GM21367 (cell line): ENCODE measurements around the gene CACNA1C.

Source experiments
- ATAC-seq: cut with Tn5 transposase; IDR thresholded peaks from one replicate; pipeline ENCODE4 v1.9.1; 2021; ENCODE audit not compliant: unreplicated experiment

The CACNA1C gene

DNA sequence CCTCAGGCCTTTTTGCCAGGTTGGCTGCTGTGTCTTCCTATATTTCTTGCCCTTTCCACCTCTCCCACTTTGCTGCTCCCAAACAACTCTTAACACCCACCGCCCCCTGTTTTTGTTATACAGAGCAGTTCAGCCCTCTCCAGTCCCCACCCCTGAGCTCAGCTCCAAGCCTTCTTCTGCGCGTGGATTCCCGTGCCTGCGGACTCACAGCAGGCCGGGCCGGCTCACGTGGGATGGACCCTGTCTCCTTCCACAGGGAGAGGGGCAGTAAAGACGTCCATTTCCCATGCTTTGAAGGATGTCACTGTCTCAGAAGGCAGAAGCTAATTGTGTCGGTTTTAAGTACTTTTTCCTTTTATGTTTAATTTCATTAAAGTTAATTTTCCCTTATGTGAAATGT is 139.4 kb downstream of the CACNA1C start:
- ATAC-seq, result no peak

DNA sequence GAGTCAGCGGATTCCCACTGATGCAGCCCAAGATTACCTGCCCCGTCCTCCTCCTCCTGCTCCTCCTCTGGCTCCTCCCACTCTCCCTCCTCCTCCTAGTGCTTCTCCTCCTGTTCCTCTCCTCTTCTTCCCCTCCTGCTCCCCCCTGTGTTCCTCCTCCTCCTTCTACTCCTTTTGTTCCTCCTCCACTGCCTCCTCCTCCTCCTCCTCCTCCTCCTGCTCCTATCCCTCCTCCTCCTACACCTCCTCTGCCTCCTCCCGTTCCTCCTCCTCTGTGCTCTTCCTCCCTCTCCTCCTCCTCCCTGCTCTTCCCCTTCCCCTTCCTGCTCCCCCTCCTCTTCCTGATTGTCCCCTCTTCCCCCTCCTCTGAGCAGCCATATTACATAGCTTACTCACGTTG is 141.3 kb downstream of the CACNA1C start:
- no peak for ATAC-seq

DNA sequence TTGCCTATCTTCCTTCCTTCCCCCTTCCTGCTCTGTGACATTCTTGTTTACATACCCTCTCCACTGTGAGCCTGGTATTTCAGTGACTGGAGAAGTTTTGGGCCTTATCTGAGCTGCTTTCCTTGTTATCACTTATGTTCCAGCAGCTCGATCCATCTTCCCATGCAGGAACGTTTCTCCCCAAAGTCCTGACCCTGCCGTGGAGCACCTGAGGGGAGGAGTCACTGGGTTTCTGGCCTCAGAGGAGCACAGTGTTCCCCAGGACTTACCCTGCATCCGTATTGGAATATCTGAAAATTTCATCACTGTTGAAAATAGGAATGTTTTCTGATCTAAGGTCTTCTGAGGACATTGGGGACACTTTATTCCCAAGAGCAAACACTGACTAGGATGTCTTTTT is 141.8 kb downstream of the CACNA1C start:
- no peak for ATAC-seq

DNA sequence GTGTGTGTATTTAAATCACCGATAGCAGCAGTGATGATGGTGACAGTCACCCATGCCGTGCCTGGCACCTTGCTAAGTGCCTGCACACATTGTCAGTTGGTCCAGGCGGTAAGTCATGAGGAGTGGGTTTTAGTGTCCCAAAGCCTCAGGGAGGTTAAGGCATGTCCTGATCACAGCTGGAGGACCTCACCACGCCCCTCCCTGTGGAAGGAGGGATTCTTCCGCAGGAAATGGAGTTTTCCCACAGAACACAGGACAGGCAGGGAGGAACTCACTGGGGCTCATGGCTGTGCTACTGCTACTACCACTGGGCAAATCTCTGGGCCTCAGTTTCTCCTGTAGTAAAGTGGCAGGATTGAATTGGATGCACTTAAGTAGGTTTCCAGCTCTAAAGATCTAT is 142.3 kb downstream of the CACNA1C start:
- ATAC-seq, result no peak

DNA sequence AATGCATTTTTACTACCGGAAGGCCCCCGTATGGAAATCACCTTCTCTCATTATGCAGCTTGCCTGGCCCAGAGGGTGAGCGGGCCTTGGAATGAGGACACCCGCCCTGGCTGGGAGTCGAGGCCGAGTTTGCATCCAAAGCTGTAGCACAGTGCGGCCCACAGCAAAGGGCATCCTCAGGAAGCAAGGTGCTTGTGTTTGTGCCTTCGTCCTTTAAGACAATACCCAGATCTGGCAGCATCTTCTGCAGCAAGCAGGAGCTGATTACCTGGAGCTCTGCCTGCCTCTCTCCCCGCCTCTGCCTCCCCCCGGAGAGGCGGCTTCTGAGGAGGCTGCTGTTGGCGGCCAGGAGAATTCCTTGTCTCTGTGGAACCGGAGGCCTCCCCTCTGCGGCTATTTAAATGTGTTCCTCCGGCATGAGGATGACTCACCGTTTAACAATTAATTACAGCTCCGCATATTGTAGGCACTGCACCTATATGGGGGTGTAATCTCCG is 145.3 kb downstream of the CACNA1C start:
- no peak for ATAC-seq

DNA sequence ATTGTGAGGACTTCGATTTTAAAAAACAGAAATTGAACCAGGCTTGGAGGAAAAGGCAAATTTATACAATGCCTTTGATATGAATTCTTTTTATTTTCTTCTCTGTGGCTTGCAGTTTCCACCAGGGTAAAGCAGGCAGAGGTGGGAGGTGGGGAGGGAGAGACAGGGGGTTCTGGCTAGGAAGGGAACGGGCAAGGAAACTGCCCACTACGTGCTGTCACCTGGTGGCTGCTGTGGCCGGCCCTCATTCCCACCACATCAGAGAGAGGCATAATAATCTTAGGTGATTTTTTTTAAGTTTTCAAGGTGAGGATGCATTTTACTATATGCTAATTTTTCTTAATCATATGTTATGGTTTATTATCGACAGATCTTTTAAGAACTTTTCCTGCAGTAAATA is 145.8 kb downstream of the CACNA1C start:
- ATAC-seq, result no peak

DNA sequence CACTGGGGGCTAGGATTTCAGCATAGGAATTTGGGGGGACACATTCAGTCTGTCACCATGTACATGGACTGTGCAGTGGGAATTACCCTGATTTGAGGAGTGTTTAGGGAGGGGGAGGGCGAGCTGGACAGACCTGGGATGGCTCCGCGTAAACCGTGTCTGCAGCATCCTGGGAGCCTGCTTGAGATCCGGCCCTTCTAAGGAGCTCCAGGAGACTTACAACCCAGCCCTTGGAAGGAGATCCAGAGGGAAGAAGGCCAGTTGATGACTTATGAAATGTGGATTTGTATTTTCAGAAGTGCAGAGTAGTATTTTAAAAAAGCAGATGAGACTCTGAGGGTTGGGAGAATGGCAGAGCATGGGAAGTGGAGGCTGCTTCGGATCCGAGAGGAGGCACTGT is 153.2 kb downstream of the CACNA1C start:
- no peak for ATAC-seq

DNA sequence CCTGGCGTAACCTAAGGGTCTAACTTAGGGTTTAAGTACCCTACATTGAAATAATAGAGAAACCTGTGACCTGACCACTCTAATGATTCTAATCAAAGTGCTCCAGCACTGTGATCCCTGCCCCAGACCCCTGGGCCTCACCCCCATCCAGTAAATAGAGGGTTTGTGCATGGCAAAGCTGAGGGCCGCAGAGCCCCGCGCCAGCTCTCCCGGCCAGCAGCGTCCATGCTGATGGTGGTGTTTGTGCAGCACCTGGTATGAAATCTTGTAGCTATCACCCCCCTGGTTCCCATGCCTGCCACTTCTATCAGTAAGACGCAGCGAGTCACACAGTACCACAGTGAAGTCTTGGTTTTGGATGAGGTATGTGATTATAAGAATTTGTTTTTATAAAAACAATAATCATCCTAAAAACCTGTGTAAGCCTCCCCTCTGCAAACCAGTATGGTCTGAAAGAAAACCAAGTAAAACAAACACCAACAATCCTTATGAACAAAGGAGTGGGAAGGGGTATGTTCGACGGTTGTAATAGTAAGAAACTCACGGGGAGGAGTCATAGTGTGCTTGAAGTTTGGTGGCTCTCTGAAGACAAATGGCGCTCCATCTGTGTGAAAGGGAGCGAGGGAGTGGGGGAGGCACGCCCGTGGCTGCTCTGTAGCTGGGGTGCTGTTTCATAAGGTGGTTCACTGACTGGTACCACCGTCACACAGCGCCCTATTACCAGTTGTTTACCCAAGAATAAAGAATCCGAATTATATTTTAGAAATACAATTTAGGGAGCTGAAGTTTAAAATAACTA is 156.2 kb downstream of the CACNA1C start:
- no peak for ATAC-seq

DNA sequence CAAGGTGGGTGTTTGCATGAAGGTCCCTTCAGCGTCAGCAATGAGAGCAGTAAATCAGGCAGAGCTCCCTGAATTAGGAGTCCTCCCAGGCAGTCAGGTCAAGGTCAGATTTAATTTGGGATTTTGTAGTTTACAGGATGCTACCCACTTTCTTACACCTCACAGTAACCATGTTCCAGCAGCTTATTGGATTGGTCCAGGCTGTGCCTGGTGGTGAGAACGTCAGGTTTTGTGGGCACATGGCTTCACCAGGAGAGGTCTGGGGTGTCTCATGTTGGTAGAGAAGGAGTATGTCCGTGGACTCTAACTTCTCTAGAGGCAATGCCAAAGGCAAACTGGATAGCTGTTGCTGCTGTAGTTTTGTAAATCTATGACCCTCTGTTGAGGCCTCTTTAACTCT is 158.3 kb downstream of the CACNA1C start:
- no peak for ATAC-seq

DNA sequence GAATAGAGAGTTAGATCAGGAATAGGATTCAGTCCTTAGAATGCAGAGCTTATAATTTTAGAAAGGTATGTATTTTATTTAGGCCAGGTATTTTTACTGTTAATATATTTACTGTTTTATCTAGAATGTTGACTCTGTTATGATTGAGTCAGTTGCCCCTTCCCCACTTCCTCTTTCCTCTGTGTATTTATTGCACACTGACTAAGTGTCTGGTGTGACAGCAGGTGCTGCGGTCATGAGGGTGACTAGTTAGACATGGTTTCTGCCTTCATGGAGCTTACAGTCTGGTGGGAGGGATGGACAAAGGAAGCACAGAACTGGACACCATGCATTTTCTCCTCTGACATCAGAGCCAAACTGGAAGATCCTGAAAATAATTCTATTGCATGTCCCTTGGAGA is 159.8 kb downstream of the CACNA1C start:
- ATAC-seq, result no peak

DNA sequence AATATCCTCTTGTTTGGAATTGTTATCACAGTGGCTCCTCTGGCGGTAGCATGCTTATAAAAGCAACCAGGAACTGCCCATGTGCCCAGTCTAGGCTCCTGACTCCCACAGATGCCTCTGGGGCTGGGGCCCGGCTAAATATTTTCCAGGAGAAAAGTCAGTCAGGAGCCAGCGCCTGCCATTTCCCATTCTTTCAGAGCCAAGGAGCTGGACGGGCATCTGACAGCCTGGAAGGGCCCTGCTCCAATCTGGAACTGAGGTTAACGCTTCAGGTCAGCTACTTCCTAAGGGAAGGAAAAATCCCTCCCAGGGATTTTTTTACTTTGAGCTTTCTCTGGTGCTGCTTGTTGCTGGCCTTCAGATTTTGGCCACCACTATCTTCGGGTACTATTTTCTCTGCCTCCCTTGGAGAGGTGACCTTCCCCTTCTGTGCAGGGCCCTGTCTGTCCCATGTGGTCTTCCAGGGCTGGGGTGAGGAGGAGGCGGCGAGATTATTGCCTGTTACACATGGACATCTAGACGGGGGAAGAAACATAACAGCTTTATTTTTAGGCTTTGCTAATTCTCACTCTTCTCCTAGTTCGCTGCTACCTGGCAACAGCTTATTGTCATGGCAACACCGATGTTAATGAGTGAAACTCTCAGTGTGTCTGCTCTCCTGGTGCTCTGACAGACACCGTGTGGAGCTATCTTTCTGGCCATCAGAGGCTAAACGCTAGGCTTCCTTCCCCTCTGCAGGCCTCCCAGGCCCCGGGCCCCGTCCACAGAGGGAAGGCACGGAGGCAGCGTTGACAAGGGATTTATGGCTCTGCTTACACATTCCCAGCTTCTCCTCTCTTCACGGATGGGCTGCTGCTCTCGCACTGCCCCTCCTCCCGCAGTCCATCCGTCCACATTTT is 160.4 kb downstream of the CACNA1C start:
- no peak for ATAC-seq

DNA sequence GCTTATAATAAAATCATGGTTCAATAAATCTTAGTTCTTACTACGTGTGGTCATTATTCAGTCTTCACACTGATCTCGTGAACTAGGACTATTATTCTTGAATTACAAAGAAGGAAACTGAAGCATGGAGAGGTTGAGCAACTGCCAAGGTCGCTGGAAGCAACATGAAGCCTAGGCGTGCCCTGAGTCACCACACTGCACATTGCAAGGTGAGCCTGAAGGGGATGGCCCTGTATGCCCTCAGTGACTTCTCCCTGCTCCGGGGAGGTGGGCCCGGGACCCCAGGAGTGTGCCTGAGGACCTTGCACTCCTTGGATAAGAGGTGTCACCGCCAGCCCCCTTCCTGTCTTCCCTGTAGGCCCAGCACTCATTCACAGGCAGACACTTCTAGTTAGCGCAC is 161.6 kb downstream of the CACNA1C start:
- no peak for ATAC-seq

DNA sequence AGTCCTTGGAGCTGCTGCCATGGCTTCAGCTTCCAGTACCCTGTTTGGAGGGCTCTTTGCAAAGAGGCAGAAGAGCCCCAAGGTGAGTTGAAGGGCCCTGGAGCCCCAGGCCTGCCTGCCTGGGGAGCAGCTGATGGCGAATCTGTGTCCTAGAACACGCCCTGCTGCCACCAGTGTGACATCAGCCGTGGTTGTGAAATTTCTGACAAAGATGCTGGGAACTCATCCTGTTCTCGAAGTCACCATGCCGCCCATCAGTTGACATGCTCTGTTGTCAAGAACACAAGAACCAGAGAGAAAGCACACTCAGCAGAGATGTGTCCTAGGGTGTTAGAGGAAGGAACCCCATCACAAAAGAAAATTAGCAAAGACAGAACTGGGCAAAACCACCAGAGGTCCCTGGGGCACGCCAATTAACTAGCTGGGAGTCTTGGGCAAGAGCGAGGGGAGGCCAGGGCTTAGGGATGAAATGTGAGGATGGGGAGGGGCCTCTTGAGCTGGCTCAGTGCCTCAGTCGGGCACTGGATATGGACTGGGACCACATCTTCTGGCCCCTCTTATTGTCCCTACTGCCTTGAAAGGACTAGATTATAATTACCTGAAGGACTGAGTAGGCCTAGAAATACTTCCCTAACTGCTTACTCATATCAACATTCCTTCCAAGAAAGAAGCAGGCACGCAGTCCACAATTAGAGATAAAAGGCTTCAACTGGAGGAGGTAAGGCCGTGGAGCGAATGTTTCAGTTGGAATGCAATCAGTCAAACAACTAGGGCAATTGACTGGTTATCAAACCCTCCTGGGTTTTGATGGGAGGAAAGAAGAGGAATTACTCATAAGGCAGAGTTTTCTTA is 163.1 kb downstream of the CACNA1C start:
- no peak for ATAC-seq

DNA sequence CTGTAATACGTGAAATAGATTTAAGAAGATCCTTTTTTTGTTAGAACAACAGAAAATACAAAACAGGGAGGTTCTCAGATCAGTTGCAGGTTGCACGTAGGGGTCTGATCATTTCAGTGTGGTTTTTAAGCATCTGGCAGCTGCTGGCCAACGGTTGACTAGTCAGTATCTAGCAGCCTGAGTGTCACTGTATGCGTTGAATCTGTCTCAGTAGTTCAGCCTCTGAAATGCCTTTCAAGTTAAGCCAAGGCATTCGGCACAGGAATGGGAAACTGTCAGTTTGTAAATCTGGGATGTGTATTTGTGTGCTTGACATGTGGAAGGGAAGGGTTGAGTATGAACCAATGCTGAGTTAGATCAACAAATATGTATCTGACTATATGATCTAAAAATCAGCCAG is 165.9 kb downstream of the CACNA1C start:
- no peak for ATAC-seq

DNA sequence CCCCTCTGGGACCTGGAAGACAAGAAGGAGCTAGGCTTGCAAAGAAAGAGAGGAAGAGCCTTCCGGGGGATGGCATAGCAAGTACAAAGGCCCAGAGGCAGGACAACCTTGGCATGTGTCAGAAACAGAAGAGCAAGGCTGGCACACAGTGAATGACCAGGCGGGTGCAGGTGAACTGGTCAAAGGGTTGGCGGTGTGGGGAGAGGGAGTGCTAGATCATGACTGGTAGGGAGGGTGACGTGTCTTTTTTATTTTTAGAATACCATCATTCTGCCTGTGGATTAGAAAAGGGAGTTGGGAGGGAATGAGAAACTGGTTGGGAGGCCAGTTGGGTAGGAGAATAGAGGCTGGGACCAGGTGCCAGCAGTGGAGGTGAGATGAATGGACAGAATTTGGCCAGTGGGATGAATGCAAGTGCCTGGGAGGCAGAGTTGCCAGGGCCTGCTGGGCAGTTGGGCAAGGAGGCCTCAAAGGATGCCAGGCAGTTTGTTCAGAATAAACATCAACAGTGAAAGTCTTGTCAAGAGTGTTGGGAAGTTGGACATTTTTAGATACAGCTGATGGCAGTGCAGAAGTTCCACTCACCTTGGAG is 168.3 kb downstream of the CACNA1C start:
- no peak for ATAC-seq

DNA sequence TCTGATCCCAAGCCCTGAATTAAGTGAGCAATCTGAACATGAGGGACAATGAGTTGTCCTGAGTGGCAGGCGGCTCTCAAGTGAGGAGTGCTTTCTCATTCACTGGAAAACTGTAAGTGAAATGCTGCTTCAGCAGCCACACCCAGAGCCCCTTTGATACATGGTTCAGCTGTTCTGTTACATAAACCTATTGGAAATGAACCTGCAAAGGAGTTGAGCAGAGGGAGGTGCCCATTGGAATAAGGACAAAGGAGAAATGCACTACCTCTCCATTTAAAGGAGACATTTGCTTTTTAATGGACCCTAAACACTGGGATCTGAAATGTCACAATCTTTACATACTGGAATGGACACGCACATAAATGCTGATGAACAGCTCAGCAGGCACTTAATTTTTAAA is 169.9 kb downstream of the CACNA1C start:
- ATAC-seq, result no peak

DNA sequence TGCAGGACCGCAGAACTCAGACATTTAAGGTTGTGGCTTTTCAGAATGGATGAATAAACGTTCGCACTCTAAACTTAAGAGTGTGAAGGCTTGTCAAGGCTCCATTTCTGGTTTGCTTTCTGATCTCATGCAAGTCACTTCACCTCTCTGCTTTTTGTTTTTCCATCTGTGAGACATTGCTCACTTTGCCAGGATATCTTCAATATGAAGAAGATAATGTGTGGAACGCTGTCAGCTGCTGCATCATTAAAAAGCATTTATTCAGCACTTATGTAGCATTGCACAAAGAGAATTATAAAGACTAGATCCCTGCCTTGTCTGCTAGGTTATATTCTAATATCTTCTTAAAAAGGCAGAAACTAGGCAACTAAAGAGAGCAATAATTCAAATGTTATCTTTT is 172.2 kb downstream of the CACNA1C start:
- no peak for ATAC-seq

DNA sequence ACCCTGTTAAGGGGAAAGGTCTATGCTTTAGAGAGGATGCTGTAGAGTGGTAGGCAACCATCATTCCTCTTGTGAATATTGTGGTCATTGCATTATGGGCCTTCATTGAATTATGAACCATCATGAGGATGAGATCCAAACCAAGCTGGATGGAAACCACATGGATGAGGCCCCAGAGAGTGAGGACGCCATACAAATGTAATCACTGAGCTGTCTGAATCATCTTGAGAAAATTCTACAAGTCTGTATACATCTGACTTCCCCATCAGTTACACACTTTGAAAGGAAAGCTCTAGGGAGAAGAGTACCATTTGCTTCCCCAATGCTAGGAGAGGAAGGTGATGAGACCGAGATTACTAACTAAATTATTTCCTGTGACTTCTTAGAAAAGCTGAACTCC is 172.9 kb downstream of the CACNA1C start:
- no peak for ATAC-seq

DNA sequence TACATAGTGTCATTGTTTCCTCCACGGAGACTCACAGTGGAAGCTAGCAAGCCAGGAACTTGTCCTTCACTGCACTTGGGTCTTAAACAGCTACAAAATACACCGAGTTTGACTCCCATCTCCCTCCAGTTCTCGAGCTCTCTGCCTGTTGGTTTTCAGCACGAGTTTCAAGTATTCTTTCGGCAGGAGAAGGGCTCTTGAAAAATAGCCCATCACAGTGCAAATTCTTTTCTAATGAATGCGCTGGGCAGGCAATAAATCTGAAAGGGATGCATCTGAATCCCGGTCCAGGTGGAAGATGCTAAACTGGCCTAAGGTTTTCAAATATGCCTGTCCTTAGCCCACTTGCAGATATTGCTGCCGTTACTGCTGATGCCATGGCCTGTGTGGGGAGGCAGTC is 173.9 kb downstream of the CACNA1C start:
- ATAC-seq, result no peak

DNA sequence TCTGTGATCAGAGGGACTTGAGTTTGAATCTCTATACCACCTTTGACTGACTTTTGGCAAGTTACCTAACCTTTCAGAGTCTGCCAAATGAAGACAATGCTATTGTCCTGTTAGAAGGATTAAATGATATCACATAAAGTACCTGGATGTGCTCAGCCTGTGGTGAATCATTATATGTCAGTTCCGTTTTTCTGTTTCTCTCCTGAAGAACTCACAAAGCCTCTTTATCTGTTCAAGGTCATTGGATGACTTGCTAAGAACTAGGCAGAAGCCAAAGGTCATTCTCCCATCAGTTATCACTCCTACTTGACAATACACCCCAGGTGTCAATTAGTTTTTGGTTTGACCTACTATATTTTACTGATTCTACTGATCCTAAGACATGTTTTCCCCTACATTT is 174.6 kb downstream of the CACNA1C start:
- ATAC-seq, result no peak

DNA sequence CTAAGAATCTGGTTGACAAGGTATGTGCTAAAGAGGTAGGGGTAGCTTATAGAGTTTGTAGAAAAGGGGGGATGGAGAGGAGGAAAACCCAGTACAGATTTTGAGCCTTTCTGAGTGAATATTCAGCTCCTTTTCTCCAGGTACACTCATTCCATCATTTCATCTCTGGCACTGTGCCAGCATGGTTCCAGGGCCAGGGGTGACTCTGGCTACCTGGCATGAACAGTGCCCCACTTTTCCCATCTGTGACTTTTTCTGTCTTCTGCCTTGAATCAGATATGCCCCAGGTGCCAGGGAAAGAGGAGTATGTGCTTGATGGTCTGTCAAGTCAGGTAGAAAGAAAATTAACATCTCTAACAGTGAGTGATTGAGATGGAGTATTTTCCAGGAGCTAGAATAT is 175.7 kb downstream of the CACNA1C start:
- ATAC-seq, result no peak
